Activated CD8-positive, alpha-beta memory T cell treated with anti-CD3 and anti-CD28 coated beads, Interleukin-2, amount 50 U/mL, for 24 hours (primary cell): ENCODE data around the gene PRRG4.
"Not testable (repeated sequence)": the region's sequence is repeated elsewhere in the genome, so short reads cannot be mapped to it uniquely, and the experiment has no call there.

Experiments used
- DNase-seq: peaks from one replicate; pipeline ENCODE4 v3.0.0-alpha.2; 2020; ENCODE audit errors: extremely low read depth

Gene PRRG4

DNA sequence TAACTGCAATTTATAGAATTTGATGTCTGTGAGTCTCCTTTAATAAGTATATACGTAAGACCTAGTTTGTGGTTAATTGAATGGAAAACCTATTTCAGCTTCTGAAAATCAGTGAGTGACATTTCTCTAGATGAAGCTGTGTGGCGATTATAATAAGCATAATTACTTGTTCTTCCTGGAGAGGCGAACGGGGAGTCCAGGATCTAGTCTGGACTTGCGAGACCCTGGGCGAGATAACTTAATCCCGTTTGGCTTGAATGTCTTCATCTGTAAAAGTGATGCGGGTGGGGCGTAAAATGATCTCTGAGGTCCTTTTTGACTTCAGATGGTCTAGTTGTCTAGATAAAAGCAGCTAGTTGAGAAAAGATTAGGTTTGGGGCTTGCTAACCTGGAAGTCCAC, 1.1 kb downstream of the PRRG4 start:
- DNase-seq: no peak

DNA sequence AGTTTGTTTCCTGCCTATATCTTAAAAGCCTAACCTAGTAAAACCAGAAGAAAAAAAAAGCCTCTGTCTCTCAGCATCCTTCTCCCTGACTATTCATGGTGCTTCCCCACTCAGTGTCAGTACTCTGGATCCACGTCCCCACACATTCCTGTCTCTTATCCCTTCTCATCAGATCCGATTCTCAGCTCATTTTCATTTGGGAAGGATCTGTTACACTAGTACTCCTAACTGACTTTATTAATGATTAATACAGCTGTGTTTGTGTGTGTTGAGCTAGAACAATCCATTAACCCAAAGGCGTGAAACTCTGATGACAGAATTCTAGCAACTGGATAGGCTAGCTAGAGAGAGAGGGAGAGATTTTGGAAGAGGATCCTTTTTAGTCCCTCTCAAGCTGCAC, 1.5 kb downstream of the PRRG4 start:
- DNase-seq: no peak

DNA sequence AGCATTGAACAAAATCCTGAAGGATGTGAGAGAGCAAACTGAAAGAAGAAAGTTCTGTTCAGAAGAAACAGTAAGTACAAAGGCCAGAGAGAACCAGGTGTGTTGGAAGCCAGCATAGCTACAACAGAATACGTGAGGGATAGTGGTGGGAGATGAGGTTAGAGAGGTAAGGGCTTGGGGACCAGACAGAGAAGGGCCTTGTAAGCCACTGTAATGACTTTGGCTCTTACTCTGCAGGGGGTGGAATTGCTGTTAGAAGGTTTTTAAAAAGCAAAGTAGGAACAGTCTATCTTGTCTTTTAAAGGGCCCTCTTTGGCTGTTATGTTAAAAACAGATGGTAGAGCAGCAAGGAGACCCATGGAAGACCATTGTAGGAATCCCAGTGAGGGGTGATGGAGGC, 4.2 kb downstream of the PRRG4 start:
- DNase-seq: no peak

DNA sequence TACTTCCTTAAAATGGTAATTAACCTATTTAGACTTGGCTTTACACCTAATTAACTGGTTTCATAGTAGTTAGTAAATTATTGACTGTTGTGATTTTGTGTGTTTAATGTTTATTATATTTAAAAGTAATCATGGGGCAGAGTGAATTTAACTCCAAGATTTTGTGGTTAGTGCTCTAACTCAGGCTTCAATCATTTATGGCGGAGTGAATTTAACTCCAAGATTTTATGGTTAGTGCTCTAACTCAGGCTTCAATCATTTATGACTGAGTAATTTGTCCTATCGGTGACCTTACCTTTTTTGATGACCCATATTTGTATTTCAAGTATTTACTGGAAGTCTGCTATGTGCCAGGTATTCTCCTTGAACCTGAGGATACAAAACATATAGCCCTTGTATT, 7.2 kb downstream of the PRRG4 start:
- DNase-seq: no peak

DNA sequence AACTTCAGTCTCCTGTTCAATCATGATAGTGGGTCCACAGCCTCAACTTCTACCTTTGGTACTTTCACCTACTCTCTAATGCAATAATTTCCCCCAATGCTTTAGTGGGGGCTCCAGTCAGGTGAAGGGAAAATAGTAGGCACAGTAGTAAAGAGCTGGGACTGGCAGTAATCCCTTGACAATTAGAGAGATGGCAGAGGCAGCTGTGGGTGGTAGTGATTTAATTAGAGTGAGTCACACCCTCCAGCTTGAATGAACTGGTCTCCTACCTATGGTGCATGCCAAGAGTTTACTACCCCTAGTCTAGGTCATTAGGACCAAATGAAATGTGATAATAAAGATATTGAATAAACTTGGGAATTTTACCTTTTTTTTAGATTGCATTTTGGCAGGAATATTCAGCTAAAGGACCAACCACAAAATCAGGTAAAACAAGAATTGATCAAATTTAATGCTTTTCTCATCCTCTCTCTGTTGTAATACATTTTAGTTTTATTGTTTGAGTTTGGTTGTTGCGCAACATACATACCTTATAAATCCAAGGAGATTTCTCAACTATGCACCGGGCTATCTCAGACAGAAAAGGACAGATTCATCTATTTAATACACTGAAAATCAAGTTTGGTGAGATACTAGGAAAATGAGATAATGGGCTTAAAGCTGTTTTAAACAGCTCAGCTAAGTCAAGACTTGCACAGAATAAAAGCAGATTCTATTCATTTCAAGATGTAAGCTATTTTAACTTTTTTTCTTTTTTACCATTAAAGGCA, 9.0 kb downstream of the PRRG4 start:
- no peak for DNase-seq

DNA sequence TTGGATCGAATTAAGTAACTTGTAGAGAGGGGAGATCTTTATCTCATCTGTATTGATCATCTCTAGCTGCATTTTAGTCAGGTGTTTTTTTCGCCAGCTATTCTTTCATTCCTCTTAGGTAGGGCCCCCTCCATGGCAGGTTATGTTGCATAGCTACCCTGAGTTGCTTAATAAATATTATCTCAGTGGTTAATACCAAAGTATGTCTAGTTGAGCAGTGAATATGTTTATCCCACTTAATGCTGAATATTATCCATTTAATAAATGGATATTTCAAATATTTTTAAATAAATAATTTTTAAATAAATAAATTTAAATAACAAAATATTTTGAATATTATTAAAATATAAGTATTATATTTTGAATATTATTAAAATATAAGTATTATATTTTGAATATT, 9.6 kb downstream of the PRRG4 start:
- no peak for DNase-seq

DNA sequence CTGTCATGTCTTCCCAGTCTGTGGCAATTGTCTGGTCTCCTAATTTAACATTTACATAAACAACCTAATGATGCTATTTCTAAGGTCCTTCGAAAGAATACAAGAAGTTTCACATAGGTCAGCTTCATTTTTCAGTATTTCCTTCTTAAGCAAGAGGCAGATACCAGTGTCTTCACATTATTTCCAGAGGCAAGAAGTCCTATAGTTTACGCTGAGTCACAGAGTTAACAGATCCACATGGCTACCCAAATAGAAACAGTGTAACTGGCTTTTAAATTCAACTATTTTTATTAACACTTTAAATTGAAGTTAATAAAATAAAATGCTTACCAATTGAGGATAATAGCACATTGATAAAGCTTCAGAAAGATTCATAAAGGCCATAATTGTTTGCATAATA, 10.9 kb downstream of the PRRG4 start:
- DNase-seq: no peak

DNA sequence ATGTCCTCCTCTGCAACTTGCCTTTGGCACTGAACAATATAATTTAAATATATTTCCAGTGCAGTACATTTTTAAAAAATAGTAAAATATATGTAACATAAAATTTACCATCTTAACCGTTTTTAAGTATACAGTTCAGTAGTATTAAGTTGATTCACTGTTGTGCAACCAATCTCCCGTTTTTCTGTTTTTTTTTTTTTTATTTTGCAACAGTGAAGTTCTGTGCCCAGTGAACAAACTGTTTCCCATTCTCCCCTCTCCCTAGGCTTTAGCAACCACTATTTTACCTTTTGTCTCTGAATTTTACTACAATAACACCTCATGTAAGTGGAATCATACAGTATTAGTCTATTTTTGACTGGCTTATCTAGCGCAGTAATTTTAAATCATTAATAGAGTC, 13.8 kb downstream of the PRRG4 start:
- no peak for DNase-seq

DNA sequence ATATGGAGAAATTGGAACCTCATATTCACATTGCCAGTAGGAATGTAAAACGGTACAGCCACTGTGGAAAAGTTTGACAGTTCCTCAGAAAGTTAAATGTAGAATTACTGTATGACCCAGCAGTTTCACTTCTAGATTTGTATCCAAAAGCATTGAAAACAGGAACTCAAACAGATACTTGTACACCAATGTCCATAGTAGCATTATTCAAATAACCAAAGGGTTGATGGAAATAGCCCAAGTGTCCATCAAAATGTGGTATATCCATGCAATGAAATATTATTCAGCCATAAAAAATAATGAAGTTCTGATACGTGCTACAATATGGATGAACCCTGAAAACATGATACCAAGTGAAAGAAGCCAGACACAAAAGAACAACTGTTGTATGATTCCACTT, 17.8 kb downstream of the PRRG4 start:
- DNase-seq: no peak

DNA sequence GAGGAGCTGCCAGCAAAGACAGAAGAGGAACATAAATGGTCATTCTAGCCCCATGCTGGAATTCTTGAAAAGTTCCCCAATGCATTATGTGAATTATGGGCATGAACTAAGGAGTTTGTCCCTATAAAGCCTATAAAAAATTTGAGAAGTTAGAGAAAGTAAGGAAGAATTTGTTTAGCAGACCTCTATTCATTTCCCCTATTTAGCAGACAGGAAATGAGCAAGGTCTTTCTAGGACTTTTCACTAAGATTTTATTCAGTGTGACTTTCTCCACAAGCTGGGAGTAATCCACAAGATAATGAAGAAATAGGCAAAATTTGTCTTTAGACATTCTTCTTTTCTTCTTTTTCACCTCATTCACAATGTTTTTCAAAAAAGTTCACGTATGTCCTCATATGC, 20.0 kb downstream of the PRRG4 start:
- no peak for DNase-seq

DNA sequence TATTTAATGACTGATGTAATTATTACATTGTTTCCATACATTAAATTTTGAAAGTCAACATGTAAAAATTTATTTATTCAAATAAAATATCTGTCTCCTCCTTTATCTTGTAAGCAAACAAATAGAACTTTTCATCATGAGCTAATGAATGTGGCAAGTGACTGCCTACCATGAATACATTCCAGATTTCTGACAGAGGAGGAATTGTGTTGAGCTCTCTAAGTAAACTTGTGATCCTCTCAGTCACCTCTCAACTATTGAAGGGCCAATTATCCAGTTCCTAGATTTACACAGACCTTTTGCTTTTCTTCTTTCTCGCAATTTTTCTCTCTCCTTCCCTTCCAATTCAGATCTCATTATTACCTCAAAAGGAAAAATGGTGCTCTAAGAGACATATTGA, 21.5 kb downstream of the PRRG4 start:
- DNase-seq: no peak

DNA sequence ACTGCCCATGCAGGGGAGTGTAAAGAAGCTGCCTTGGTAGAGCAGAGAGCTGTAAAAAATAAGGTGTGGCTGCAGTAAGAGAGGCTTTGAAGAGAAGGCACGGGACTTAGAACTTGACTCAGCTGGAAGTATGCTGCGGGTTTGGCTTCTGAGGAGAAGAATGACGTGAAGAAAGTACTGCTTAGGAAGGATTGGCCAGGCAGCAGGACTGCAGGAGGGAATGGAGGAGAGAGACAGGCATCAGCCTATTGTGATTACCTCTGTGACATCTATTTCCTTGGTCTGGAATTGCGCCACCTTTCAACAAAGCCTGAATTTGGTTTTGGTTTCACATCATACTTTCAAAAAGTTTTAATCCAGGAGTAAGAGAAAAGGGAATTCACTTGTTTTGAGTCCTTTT, 22.5 kb downstream of the PRRG4 start:
- DNase-seq: no peak

DNA sequence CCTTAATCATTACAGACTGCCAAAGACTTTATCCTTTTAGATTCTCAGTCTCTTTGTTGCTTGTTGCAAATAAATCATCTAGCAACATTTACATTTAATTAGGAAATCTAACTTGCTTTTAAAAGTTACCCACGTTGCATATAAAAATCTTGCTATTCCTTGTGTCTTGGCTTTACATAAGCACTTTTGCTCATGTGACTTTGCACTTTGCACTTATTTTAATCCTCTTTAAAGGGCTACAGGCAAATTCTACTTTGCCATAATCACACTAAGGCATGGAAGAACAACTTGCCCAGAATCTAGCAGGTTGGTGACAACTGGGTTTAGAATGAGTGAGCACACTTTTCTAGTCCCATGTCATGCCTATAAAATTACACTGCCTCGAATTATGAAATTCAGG, 25.9 kb downstream of the PRRG4 start:
- no peak for DNase-seq

DNA sequence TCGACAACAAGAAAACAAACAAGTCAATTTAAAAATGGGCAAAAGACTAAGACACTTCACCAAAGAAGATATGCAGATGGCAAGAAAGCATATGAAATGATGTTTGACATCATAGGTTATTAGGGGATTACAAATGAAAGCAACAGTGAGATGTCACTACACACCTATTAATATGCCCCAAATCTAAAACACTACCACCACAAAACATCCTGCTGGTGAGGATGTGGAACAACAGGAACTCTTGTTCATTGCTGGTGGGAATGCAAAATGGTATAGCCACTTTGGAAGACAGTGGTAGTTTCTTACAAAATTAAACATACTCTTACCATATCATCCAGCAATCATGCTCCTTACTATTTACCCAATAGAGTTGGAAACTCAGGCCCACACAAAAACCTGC, 29.0 kb downstream of the PRRG4 start:
- no peak for DNase-seq

DNA sequence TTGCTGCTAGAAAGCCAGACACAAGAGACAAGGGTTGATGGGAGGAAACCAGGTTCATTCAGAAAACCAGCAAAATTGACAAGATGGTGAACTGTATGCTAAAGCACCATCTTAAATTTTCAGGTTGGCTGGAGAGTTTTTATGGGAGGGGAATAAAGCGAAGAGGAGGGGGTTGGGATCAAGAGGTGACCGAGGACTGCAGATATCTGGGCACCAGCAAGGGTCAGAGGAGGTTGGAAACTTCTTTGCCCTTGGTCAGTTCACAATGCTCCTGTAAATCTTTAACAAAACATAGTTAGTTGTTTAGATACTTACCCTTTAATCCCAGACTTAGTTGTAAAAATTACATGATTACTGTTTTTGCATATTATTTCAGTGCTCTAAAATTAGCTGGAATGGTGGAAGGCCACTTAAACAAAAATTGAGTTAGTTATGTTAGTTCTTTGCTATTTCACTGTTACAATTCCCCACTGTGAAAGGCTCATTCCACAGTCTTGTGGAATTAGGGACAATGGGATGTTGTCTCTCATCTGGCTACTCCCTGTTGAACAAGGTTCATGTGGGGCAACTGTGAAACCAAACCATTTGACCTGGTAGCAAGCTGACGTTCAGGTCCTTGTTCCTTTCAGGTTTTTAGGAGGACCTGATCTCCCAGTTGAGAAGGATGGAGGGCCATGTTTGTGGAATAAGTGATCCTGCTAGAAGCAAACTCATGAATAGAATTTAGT, 32.3 kb downstream of the PRRG4 start:
- no peak for DNase-seq

DNA sequence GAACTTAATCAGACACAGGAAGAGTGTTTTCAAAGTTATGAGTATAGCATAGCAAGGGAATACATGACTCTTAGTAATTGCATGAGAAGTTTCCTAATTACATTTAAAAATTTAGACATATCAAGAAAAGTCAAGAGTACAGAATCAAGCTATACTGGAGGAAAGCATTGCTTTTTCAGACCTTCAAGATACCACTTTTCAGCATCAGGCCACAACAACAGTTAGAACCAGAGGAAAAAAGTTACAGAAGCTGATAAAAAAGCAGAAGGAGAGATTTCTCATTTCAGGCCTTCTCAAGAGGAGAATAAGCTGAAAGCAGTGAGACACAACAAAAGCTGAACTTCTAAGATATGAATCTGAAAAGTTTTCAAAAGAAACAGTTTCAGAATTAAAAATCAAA, 34.8 kb downstream of the PRRG4 start:
- DNase-seq: no peak

DNA sequence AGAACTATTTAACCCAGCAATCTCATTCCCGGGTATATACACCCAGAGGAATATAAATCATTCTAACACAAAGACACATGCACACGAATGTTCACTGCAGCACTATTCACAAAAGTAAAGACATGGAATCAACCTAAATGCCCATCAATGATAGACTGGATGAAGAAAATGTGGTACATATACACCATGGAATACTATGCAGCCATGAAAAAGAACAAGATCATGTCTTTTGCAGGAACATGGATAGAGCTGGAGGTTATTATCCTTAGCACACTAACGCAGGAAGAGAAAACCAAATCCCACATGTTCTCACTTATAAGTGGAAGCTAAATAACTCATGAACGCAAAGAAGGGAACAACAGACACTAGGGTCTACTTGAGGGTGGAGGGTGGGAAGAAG, 39.0 kb downstream of the PRRG4 start:
- DNase-seq: not testable (repeated sequence)

DNA sequence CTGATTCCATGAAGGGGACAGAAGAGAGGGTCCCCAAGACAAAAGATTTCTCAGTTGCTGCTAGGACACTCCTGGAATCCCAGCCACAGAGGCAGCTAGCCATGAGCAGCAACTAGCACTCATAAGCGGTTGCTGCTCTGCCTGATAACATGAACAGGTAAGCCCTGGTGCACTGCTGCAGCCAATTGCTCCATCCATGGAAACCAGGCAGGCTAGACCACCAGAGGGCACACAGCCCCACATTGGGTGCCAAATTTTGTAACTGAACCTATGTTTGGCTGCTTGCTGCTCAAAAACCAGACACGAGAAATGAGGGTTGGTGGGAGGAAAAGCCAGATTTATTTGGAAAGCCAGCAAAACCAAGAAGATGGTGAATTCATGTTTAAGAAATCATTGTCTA, 40.9 kb downstream of the PRRG4 start:
- no peak for DNase-seq

DNA sequence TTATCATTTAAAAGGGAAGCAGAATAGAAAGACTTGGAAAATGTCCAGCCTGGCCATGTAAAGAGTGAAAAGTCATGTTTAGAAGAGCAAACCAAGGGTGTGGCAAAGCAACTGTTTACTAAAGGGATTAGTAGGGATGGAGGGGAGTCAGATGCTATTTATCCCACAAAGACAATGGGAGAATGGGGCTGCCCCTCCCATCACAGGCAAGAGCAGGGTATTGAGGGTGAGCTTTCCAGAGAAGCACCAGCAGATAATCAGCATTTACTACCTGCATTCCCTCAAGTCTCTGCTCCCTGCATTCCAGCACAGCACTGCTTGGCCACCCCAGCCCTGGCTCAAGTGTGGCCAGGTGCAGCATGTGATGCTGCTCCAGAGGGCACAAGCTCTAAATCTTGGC, 44.4 kb downstream of the PRRG4 start:
- no peak for DNase-seq

DNA sequence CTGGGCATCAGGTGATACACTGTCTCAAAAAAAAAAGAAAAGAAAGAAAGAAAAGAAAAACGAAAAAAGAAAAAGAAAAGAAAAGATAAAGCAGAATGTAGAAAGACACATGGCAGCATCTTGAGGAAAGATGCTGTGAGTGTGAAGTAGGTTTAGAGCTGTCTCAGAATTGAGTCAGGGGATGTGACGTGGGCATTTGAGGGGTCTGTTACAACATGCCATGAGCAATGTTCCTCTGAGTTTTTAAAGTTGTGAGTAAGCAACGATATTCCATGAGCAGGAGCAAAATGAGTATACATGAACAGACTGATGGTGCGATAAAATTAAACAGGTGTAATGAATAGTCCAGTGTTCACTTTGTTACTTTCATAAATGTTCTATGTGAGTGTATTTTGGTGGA, 51.6 kb downstream of the PRRG4 start:
- DNase-seq: no peak

DNA sequence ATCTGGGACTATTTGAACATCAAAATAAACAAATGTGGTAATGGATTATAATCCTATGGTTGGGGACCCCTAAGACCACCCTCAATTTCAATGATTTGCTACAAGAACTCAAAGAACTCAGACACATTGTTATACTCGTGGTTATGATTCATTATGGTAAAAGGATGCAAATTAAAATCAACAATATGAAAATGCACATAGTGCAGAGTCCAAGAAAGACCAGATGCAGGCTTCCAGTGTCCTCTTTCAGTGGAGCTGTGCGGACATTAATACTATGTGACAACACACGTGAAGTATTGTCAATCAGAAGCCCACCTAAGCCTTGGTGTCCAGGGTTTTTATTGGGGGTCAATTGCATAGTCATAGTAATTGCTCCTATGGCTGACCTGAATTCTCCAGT, 53.7 kb downstream of the PRRG4 start:
- DNase-seq: no peak

DNA sequence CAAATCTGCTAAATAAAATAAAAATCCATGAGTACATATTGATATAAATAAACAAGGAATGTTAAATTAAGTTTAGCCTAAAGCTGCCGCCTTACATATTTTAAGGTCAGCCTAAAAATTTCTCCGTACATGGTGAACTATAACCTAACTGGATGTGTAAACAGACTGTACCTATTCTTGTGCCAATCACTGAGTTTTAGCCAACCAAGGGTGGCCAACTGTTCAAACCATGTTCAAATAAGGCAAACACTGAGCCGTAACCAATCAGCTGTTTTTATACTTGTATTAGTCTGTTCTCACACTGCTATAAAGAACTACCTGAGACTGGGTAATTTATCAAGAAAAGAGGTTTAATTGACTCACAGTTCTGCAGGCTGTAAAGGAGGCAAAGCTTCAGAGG, 54.3 kb downstream of the PRRG4 start:
- DNase-seq: no peak

DNA sequence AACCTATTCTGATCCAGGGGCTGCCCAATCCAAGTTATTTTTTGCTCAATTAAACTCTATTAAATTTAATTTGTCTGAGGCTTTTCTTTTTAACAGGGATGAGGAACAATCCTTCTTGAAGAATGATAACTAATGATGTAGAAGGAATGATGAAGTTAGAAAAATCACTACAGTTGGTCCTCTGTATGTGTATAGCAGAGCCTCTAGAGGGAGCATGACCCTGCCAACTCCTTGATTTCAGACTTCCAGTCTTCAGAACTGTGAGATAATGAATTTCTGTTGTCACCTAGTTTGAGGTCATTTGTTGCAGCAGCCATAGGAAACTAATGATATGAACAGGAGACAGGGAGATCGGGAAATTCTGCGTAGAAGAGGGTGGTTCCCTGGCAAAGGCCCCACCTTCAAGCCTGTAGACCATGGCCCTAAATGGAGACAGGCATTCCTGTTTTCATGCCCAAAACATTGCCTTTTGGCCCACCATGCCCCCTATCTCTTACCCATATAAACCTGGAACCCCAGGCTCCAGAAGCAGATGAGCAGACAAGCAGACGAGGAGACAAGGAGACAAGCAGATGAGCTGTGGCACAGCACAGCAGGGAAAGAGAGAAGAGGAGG, 55.1 kb downstream of the PRRG4 start:
- no peak for DNase-seq
